H9 (cell line): ENCODE data around the gene ELMOD1. TPM values are rescaled to one million over a fixed set of nuclear protein-coding genes. Genes with fewer than 3 reads are reported as not detected.

ENCODE experiments used
- DNase-seq: peaks from one replicate; pipeline ENCODE4 v3.0.0-alpha.2; 2017
- H2AFZ ChIP-seq: one replicate; pipeline ENCODE4 v1.6.1; 2013; ENCODE audit warnings: mild to moderate bottlenecking, low read length, control low read depth, moderate library complexity
- H2AK5ac ChIP-seq: 2 replicates; pipeline ENCODE4 v1.6.1; 2013; ENCODE audit warnings: low read length, control low read depth, mixed read lengths; ENCODE audit not compliant: insufficient read length
- H2BK120ac ChIP-seq: one replicate; pipeline ENCODE4 v1.6.1; 2013; ENCODE audit warnings: low read depth, mild to moderate bottlenecking, low read length, control low read depth, inconsistent platforms; ENCODE audit not compliant: poor library complexity, severe bottlenecking
- H2BK12ac ChIP-seq: 2 replicates; pipeline ENCODE4 v1.6.1; 2013; ENCODE audit warnings: low read length, control low read depth, mixed read lengths, low read depth; ENCODE audit not compliant: insufficient read length
- H2BK15ac ChIP-seq: 2 replicates; pipeline ENCODE4 v1.6.1; 2013; ENCODE audit warnings: low read depth, low read length, control low read depth
- H2BK20ac ChIP-seq: one replicate; pipeline ENCODE4 v1.6.1; 2013; ENCODE audit warnings: low read depth, mild to moderate bottlenecking, low read length, control low read depth, inconsistent platforms; ENCODE audit not compliant: poor library complexity, severe bottlenecking
- H2BK5ac ChIP-seq: 2 replicates; pipeline ENCODE4 v1.6.1; 2013; ENCODE audit warnings: low read length, control low read depth, mixed read lengths; ENCODE audit not compliant: insufficient read length
- H3K14ac ChIP-seq: 2 replicates; pipeline ENCODE4 v1.6.1; 2013; ENCODE audit warnings: low read length, control low read depth; ENCODE audit not compliant: insufficient read depth
- H3K18ac ChIP-seq: 2 replicates; pipeline ENCODE4 v1.6.1; 2013; ENCODE audit warnings: low read depth, mild to moderate bottlenecking, mixed read lengths, low read length, control low read depth; ENCODE audit not compliant: insufficient read length
- H3K23ac ChIP-seq: 2 replicates; pipeline ENCODE4 v1.6.1; 2013; ENCODE audit warnings: low read length, control low read depth, mixed read lengths, low read depth; ENCODE audit not compliant: insufficient read length
- H3K23me2 ChIP-seq: 2 replicates; pipeline ENCODE4 v1.6.1; 2013; ENCODE audit warnings: low read depth, mild to moderate bottlenecking, mixed read lengths, low read length, control low read depth; ENCODE audit not compliant: insufficient read length, poor library complexity, severe bottlenecking
- H3K27ac ChIP-seq: 2 replicates; pipeline ENCODE4 v1.5.1; 2013; ENCODE audit warnings: low read length, control low read depth, mixed read lengths, low read depth; ENCODE audit not compliant: insufficient read length
- H3K27me3 ChIP-seq: 2 replicates; pipeline ENCODE4 v1.6.1; 2013; ENCODE audit warnings: low read length, control low read depth, inconsistent platforms; ENCODE audit not compliant: insufficient read depth
- H3K4ac ChIP-seq: 2 replicates; pipeline ENCODE4 v1.6.1; 2013; ENCODE audit warnings: low read depth, mild to moderate bottlenecking, control low read depth, inconsistent platforms, low read length, moderate library complexity
- H3K4me1 ChIP-seq: 2 replicates; pipeline ENCODE4 v1.6.1; 2013; ENCODE audit warnings: low read length, control low read depth, inconsistent platforms; ENCODE audit not compliant: insufficient read depth
- H3K4me2 ChIP-seq: 2 replicates; pipeline ENCODE4 v1.6.1; 2013; ENCODE audit warnings: low read length, control low read depth, mixed read lengths; ENCODE audit not compliant: insufficient read length, insufficient read depth
- H3K56ac ChIP-seq: 2 replicates; pipeline ENCODE4 v1.6.1; 2013; ENCODE audit warnings: low read depth, mild to moderate bottlenecking, mixed read lengths, low read length, control low read depth; ENCODE audit not compliant: insufficient read length
- H3K79me1 ChIP-seq: 2 replicates; pipeline ENCODE4 v1.6.1; 2013; ENCODE audit warnings: low read depth, mild to moderate bottlenecking, moderate library complexity, low read length, control low read depth, inconsistent platforms; ENCODE audit not compliant: insufficient read depth, poor library complexity, severe bottlenecking
- H3K79me2 ChIP-seq: 2 replicates; pipeline ENCODE4 v1.6.1; 2013; ENCODE audit warnings: low read length, control low read depth, inconsistent platforms; ENCODE audit not compliant: insufficient read depth
- H3K9ac ChIP-seq: 2 replicates; pipeline ENCODE4 v1.6.1; 2013; ENCODE audit warnings: low read length, control low read depth, mixed read lengths; ENCODE audit not compliant: insufficient read length; ENCODE audit errors: extremely low read depth
- H3K9me3 ChIP-seq: one replicate; pipeline ENCODE4 v1.6.1; 2013; ENCODE audit warnings: low read depth, low read length, inconsistent platforms; ENCODE audit not compliant: control insufficient read depth
- H3T11ph ChIP-seq: one replicate; pipeline ENCODE4 v1.6.1; 2013; ENCODE audit warnings: mild to moderate bottlenecking, low read length, control low read depth, inconsistent platforms
- H4K20me1 ChIP-seq: one replicate; pipeline ENCODE4 v1.6.1; 2013; ENCODE audit not compliant: control insufficient read depth, insufficient read length, insufficient read depth
- H4K5ac ChIP-seq: 2 replicates; pipeline ENCODE4 v1.6.1; 2013; ENCODE audit warnings: low read depth, mild to moderate bottlenecking, mixed read lengths, low read length, control low read depth; ENCODE audit not compliant: insufficient read length
- H4K8ac ChIP-seq: replicated peaks from 2 replicates; pipeline ENCODE4 v1.6.1; 2013; ENCODE audit warnings: low read length, control low read depth, mixed read lengths, low read depth; ENCODE audit not compliant: insufficient read length
- H4K91ac ChIP-seq: 2 replicates; pipeline ENCODE4 v1.6.1; 2013; ENCODE audit warnings: low read depth, mild to moderate bottlenecking, moderate library complexity, mixed read lengths, low read length, control low read depth; ENCODE audit not compliant: insufficient read length
- H3K27ac Mint-ChIP-seq, 3 experiments: 2 replicates in 2 of 3; 3 replicates in 1 of 3; pipeline ENCODE4 v1.8.0; 2020 to 2021; ENCODE audit warnings: mixed read lengths in 3 of 3, mild to moderate bottlenecking in 1 of 3, moderate library complexity in 1 of 3
- H3K27me3 Mint-ChIP-seq: 2 replicates; pipeline ENCODE4 v1.8.0; 2021; ENCODE audit warnings: low read depth, mild to moderate bottlenecking, moderate library complexity, mixed read lengths
- H3K36me3 Mint-ChIP-seq, 3 experiments: 2 replicates in 2 of 3; 3 replicates in 1 of 3; pipeline ENCODE4 v1.8.0; 2020 to 2021; ENCODE audit warnings: low read depth in 3 of 3, mixed read lengths in 3 of 3; ENCODE audit not compliant: insufficient read depth in 1 of 3
- H3K4me1 Mint-ChIP-seq, 2 experiments: 2 replicates each; pipeline ENCODE4 v1.8.0; 2020; ENCODE audit warnings: mixed read lengths in 2 of 2
- H3K4me3 Mint-ChIP-seq, 2 experiments: 2 replicates in 1 of 2; 3 replicates in 1 of 2; pipeline ENCODE4 v1.8.0; 2020 to 2021; ENCODE audit warnings: mild to moderate bottlenecking in 2 of 2, mixed read lengths in 2 of 2, moderate library complexity in 1 of 2
- H3K9me3 Mint-ChIP-seq, 2 experiments: 2 replicates in 1 of 2; 3 replicates in 1 of 2; pipeline ENCODE4 v1.8.0; 2020; ENCODE audit warnings: mild to moderate bottlenecking in 2 of 2, mixed read lengths in 2 of 2, moderate library complexity in 1 of 2
- CTCF ChIP-seq: fragments of 200-600 bp; sonication (generic); conservative IDR thresholded peaks from 3 replicates; pipeline ENCODE4 v1.8.0; 2021; ENCODE audit warnings: antibody characterized with exemption, mild to moderate bottlenecking
- WGBS: extraction: QIAGEN DNeasy Blood & Tissue Kit; methylation state at CpG from one replicate; pipeline ENCODE4 v1.1.7; 2013; ENCODE audit warnings: missing lambda C conversion rate, low lambda C conversion rate, mixed read lengths; ENCODE audit not compliant: insufficient read length; ENCODE audit errors: extremely low coverage; 5-methylcytosine and 5-hydroxymethylcytosine counted together
- total RNA-seq: library from RNA; stranded (reverse); gene quantifications from 2 replicates; pipeline ENCODE4 v1.2.1, GENCODE V29; 2021

The ELMOD1 gene
- total RNA-seq, 1 experiment from 2014 or later: 0.61 TPM

GRCh38 chr11:107708792-107709191 is 117.8 kb downstream of the ELMOD1 start:
- Histone ChIP-seq H2BK120ac (no peak overlapping the region), H3K56ac (no peak overlapping the region), H3K27me3 (no peaks in the 10 kb centered on the region), H3K79me2 (no peaks in the 10 kb centered on the region), H2BK5ac (no peak overlapping the region), H3T11ph (no peak overlapping the region), H2AK5ac (no peak overlapping the region), H4K8ac (no peak overlapping the region), H3K14ac (no peak overlapping the region), H2AFZ (no peak overlapping the region), H3K27ac (no peak overlapping the region), H3K79me1 (no peaks in the 10 kb centered on the region), H4K5ac (no peak overlapping the region), H3K4ac (no peak overlapping the region), H4K20me1 (no peaks in the 10 kb centered on the region), H2BK15ac (no peak overlapping the region), H3K4me2 (no peak overlapping the region), H4K91ac (no peak overlapping the region), H3K18ac (no peak overlapping the region), H2BK12ac (no peak overlapping the region), H3K4me1 (peaks cover 10% of the 10 kb centered on the region; the same call in 1 of the 2 replicates), H3K9ac (no peak overlapping the region), H3K9me3 (no peaks in the 10 kb centered on the region), H3K23me2 (no peaks in the 10 kb centered on the region), H3K23ac (no peak overlapping the region), H2BK20ac (no peak overlapping the region)
- TF ChIP-seq CTCF: no peak
- Mint-ChIP-seq H3K9me3 (peaks cover 0 to 4% of the 10 kb centered on the region in 2 experiments; a peak in 2 of 5 replicates), H3K36me3 (no peaks in the 10 kb centered on the region; a peak in 2 of 7 replicates), H3K27ac (no peak overlapping the region), H3K4me1 (peaks cover 23 to 27% of the 10 kb centered on the region in 2 experiments), H3K4me3 (no peak overlapping the region), H3K27me3 (peaks cover 14% of the 10 kb centered on the region)
- WGBS: no CpG with 5 or more reads among the region's 3 CpGs
- no peak for DNase-seq
